Islet precursor cell (in vitro differentiated cells): Measurements from ENCODE around the gene GPR137B.

Experiments used
- DNase-seq: peaks from one replicate; pipeline ENCODE4 v3.0.0-alpha.2; 2018

GPR137B gene

DNA sequence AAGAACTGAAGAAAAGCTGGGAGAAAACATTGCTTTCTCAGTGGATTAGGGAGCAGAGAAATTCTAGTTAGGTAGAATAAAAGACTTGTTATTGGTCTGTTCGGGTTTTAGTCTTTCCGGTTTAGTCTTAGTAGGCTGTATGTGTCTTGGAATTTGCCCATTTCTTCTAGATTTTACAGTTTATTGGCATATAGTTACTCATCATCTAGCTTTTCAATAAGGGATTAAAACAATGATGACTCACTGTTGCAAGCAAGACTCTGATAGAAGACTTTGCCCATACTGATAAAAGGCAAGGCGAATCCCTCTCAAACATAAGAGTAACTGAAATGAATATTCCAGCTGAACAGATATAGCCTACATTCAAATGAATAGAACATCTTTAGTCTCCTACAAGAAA, 62.3 kb downstream of the GPR137B start:
- DNase-seq = no peak

DNA sequence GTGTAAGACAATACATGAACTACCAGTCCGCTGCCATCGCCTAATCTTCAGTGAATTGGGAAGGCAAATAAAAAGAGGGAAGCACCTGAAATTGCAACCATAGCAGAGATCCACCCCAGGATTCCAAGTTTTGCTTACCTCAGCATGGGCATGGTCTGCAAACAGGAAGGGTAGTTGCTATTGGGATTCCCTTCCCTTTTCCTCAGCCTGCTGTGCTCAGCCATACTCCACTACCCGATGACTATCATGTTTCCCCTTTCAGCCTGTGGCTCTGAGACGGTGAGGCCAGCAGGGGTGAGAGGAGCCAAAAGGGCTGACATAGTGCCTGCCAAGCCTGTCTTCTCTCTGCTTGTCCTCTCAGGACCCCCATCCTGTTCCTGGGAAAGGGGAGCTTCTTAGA, 64.2 kb downstream of the GPR137B start:
- DNase-seq = no peak

- DNase-seq = no peak
Observed at GRCh38 chr1:236207121-236207520, 64.8 kb downstream of the GPR137B start.

GRCh38 chr1:236207569-236207968, 65.2 kb downstream of the GPR137B start:
- no peak for DNase-seq

GRCh38 chr1:236209185-236209584, 66.8 kb downstream of the GPR137B start:
- no peak for DNase-seq

DNA sequence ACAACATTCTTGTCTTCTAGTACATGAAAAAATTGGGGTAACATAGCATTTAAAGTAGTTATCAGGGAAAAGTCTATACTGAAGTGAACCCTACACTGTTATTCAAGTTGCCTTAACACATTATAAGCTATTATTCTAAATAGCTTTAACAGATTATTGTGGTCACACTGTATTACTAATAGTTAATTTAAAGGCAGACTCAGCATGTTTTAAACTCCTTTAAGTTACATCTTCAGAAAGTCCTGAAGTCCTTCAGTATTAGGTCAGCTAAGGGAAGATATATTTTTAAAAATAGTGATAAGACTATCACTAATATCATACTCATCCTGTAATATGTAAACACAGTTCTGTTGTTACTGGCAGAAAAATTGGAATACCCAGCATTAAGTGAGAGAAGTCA, 67.4 kb downstream of the GPR137B start:
- DNase-seq = no peak

- no peak for DNase-seq
Observed at GRCh38 chr1:236211815-236212214, 69.5 kb downstream of the GPR137B start.

GRCh38 chr1:236213534-236213933, 71.2 kb downstream of the GPR137B start:
- no peak for DNase-seq

GRCh38 chr1:236214761-236215160, 72.4 kb downstream of the GPR137B start:
- DNase-seq = no peak

GRCh38 chr1:236220473-236220872, 78.1 kb downstream of the GPR137B start:
- DNase-seq = no peak

GRCh38 chr1:236222632-236223031, 80.3 kb downstream of the GPR137B start:
- DNase-seq = no peak

DNA sequence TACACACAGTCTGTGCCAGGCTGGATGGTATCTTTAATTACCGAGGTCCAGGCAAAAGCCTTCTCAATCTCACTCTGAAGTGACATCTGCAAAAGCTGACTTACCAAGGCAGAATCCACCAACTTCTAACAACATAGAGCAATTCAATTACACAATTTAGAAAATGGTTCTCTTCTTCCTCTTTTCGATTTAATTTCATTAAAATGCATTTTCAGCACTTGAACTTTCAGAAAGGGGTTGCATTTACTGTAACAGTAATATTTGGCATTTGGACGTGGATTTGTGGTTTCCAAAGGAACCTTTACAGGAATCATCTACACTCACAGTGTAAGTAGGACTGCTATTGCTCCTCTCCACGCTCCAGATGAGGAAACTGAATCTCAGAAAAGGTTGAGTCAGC, 86.1 kb downstream of the GPR137B start:
- no peak for DNase-seq

DNA sequence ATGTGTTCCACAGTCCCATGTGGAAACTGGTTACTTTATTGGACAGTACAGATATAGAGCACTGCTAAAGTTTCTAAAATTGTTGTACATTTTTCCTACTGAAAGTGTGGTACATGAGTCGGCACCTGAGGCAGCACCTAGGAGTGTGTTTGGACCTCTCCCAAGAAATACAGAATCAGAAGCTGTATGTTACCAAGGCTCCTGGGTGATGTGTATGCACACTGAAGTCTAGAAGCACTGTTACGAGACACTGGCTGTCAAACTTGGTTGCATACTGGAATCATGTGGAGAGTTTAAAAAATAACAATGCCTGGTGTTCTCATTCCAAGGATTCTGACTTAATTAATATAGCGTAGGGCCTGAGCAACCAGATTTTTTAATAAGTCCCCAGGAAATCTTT, 92.8 kb downstream of the GPR137B start:
- DNase-seq = no peak

GRCh38 chr1:236239092-236239585, 96.8 kb downstream of the GPR137B start:
- no peak for DNase-seq

- DNase-seq = no peak
Observed at GRCh38 chr1:236240675-236241074, 98.3 kb downstream of the GPR137B start.

- no peak for DNase-seq
Observed at GRCh38 chr1:236242568-236242967, 100.2 kb downstream of the GPR137B start.

- DNase-seq = no peak
Observed at GRCh38 chr1:236247286-236247685, 104.9 kb downstream of the GPR137B start.

- DNase-seq = no peak
Observed at GRCh38 chr1:236251587-236251986, 109.2 kb downstream of the GPR137B start.

GRCh38 chr1:236253119-236253518, 110.8 kb downstream of the GPR137B start:
- DNase-seq = no peak

DNA sequence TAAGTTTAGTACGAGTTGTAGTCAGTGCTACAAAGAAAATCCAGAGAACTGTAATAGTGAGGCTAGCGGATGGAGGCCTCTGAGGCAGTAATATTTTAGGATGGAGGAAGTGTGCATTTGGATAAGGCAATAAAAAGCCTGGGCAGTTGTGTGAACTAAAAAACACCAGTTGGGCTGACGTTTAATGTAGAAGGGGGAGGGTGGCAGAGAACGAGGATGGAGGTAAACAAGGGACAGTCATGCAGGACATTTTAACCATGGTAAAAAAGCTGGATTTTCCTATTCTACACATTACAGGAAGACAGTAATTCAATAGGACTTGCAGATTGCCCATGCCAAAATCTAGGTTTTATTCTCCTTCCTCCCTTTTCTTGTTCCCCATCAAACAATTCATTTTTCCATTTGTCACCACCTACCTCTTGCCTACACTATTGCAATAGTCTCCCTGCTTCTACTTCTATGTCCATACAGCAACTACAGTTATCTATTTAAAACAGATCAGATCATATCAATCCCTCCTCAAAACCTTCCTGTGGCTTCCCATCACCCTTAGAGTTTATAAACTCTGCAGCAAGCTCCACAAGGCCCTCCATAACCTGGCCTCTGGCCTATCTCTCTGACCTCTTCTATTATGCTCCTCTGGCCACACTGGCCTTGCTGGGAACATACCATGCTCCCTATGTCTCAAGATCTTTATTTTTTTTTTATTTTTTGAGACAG, 111.7 kb downstream of the GPR137B start:
- DNase-seq = no peak

DNA sequence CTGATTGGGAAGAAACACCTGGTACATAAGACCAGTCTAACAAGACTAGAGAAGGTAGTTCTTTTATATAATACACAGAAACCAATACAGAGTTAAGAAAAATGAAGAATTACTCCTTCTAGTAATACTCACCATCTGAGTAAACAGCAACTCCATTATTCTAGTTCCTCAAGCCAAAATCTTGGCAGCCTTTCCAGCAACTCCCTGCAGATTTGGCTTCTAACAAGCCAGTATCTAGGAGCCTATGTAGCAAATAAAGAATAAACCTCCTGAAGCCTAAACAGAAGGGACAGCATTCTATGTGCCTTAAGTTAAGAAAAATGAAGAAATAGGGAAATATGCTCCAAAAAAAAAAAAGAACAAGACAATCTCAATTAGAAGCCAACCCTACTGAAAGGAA, 114.9 kb downstream of the GPR137B start:
- no peak for DNase-seq

DNA sequence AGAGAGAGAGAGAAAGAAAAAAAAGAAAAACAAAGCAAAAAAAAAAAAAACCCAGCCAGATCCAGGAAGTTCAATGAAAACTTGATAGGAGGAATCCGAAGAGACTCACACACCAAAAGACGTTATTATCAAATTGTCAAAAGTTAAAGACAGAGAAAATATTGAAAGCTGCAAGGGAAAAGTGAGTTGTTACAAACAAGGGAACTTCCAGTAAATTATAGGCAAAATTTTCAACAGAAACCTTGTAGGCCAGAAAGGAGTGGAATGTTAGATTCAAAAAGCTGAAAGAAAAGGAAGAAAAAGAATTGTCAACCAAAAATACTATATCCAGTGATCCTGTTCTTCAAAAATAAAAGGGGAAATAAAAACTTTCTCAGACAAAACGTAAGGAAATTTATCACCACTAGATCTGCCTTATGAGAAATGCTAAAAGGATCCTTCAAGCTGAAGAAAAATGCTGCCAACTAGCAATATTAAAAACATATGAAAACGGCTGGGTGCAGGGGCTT, 115.8 kb downstream of the GPR137B start:
- no peak for DNase-seq
